ENCODE data around the gene SEMA7A. TPM values are rescaled to one million over a fixed set of nuclear protein-coding genes. Genes with fewer than 3 reads are reported as not detected.

The SEMA7A gene
- total and polyA plus RNA-seq, 8 donors = 4.5 to 7.8 (median 5.9) TPM

GRCh38 chr15:74422265-74422651, 11.5 kb downstream of the SEMA7A start:
- ATAC-seq = no peak
- Histone ChIP-seq H3K27ac (no peak overlapping the region), H3K27me3 (no peaks in the 10 kb centered on the region), H3K4me1 (peaks cover 0 to 12% of the 10 kb centered on the region in 2 donors), H3K36me3 (peaks cover 0 to 7% of the 10 kb centered on the region in 2 donors), H3K4me3 (no peak overlapping the region), H3K9me3 (no peaks in the 10 kb centered on the region)
- no peak for TF ChIP-seq CTCF (IDR thresholded peaks at IDR 0.05)
- DNase-seq = peak in 1 of 4 donors; percentile 35
- intact Hi-C loops (cut with DNase I) = no loop called here

- no peak for TF ChIP-seq CTCF (IDR thresholded peaks at IDR 0.05)
- DNase-seq (peak in 1 of 4 donors; percentile 56), ATAC-seq (no peak)
- H3K4me1 ChIP-seq = peaks cover 0 to 12% of the 10 kb centered on the region in 2 donors
- H3K27me3 ChIP-seq = no peaks in the 10 kb centered on the region
- H3K27ac ChIP-seq = no peak overlapping the region
- intact Hi-C loops (cut with DNase I) = no loop called here
- no peaks in the 10 kb centered on the region for H3K9me3 ChIP-seq
- no peak overlapping the region for H3K4me3 ChIP-seq
- H3K36me3 ChIP-seq = peaks cover 0 to 9% of the 10 kb centered on the region in 2 donors
Observed at GRCh38 chr15:74421302-74422245, 12.2 kb downstream of the SEMA7A start.

GRCh38 chr15:74420193-74420905, 13.4 kb downstream of the SEMA7A start:
- ATAC-seq = no peak
- H3K27me3 ChIP-seq = no peaks in the 10 kb centered on the region
- intact Hi-C loops (cut with DNase I) = no loop called here
- H3K9me3 ChIP-seq = no peaks in the 10 kb centered on the region
- peaks cover 0 to 15% of the 10 kb centered on the region in 2 donors for H3K36me3 ChIP-seq
- TF ChIP-seq CTCF (IDR thresholded peaks at IDR 0.05) = no peak
- no peak overlapping the region for H3K27ac ChIP-seq
- no peak overlapping the region for H3K4me3 ChIP-seq
- peaks cover 0 to 12% of the 10 kb centered on the region in 2 donors for H3K4me1 ChIP-seq
- DNase-seq = peak in 1 of 4 donors; percentile 29

GRCh38 chr15:74419432-74419831, 14.3 kb downstream of the SEMA7A start:
- DNase-seq (no peak), ATAC-seq (no peak)
- peaks cover 0 to 19% of the 10 kb centered on the region in 2 donors for H3K4me1 ChIP-seq
- peaks cover 0 to 15% of the 10 kb centered on the region in 2 donors for H3K36me3 ChIP-seq
- TF ChIP-seq CTCF (IDR thresholded peaks at IDR 0.05) = no peak
- intact Hi-C loops (cut with DNase I) = no loop called here
- H3K27me3 ChIP-seq = no peaks in the 10 kb centered on the region
- no peak overlapping the region for H3K4me3 ChIP-seq
- H3K27ac ChIP-seq = no peak overlapping the region
- no peaks in the 10 kb centered on the region for H3K9me3 ChIP-seq
